HG02759 (cell line): ENCODE measurements around the gene MRO.
A peak's percentile ranks its signal among the peaks of the same experiment; 100 is the strongest.
"Not testable (repeated sequence)": the region's sequence is repeated elsewhere in the genome, so short reads cannot be mapped to it uniquely, and the experiment has no call there.

ENCODE experiments used
- ATAC-seq: cut with Tn5 transposase; IDR thresholded peaks from one replicate; pipeline ENCODE4 v1.9.1; 2021; ENCODE audit warnings: mild to moderate bottlenecking, moderate library complexity; ENCODE audit not compliant: unreplicated experiment

Gene MRO

DNA sequence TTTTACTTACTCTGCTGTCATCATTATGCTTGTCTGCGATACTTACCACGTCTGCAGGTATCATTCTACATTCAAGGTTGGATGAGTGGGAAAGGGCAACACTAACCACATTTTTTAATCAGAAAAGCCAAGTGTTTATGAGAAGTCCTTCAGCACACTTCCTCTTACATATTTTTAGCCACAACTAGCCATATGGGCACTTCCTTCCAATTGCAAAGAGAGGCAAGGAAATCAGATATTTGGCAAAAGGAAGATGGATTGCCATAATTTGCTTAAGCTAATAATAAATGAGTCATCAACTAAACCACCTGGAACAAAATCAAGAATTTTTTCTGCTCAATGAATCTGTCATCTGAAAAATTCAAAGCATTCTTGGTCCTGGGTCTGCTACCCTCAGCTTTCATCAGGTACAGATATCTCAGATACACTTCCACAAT is 16.7 kb upstream of the MRO start:
- no peak for ATAC-seq

DNA sequence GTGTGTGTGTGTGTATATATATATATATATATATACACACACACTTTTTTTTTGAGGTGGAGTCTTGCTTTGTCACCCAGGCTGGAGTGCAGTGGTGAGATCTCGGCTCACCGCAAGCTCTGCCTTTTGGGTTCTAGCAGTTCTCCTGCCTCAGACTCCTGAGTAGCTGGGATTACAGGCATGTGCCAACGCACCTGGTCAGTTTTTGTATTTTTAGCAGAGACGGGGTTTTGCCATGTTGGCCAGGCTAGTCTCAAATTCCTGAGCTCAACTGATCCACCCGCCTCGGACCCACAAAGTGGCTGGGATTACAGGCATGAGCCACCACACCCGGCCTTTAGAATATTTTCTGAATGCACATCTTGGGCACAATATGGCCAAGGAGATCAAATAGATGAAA is 13.7 kb upstream of the MRO start:
- ATAC-seq, result not testable (repeated sequence)

DNA sequence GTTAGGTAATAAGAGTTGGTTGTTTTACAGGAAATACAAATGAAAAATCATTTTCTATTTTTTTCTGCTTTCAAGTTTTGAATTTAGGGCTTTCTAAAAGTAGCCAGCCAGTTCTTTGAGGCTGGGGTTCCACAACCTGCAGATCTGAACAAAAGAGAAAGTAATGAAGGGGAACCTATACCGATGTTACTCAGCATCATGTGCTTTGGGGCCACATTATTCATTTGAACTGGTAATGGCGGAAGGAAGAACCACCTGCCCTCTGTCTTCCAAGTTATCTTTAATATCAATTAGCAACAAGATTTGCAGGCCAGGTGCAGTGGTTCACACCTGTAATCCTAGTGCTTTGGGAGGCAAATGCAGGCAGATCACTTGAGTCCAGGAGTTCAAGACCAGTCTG is 12.9 kb upstream of the MRO start:
- peak; percentile 77 for ATAC-seq

DNA sequence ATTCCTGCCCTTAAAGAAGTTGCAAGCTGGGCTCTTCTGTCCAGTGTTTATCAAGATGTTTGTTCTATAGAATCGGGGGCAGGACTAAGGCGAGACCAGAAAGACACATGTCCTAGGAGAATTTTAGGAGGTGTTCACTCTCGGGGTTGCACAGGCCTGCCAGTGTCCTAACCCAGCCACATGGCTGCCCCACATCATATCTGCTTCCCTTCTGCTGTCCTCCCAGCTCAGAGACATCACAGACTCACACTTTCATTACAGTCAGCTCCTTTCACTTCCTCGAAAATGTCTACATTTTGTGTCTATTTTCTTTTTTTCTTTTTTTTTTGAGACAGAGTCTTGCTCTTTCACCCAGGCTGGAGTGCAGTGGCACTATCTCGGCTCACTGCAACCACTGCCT is 10.7 kb upstream of the MRO start:
- ATAC-seq, result peak; percentile 38

DNA sequence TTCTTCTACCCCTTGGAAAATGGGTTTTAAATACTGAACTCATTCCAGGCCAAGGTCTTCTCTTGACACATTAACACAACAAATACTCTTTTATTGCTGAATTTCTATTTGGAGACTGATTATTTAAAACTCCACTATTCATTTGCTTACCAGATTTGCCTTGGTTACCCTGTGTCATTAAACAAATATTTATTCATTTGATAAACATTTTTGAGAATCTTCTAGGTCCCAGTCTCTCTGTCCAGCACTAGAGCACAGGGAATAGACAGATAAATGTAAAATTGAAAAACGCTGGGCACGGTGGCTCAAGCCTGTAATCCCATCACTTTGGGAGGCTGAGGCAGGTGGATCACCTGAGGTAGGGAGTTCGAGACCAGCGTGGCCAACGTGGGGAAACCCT is 9.8 kb upstream of the MRO start:
- no peak for ATAC-seq

DNA sequence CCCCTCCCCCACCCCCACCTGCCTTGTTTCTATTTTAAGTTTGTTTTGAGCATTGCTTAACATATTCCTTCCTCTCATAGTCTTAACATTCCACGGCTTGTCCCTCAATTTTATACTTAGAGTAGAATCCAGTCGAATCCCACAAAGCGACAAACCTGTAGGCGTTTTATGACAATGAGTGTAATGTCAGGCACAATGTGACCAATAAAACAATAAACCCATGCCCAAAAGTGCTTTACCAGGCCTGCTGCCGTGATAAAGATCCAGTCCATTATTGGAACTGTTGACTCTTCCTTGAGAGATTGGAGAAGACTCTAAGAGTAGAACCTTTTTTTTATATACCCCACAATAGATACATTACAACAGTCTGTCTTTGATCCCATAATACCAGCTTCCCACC is 6.2 kb upstream of the MRO start:
- no peak for ATAC-seq

DNA sequence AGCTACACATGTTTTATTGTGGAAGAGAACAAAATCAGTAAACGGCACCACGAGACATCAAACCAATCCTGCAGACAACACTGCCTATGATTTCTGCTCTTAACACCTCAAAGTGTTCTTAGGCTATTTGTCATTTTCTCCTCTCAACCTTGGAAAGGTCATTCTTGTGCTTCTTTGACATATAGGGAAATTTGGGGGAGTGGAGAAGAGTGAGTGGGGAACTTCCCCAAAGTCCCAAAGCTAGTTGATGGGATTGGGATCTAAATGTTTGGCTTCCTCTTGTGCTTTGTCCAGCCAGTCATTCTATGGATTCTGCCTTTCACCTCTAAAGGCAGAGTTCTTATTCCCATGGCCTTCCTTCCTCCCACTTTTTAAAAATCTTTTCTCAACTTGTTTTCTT is 5.8 kb upstream of the MRO start:
- ATAC-seq, result no peak

DNA sequence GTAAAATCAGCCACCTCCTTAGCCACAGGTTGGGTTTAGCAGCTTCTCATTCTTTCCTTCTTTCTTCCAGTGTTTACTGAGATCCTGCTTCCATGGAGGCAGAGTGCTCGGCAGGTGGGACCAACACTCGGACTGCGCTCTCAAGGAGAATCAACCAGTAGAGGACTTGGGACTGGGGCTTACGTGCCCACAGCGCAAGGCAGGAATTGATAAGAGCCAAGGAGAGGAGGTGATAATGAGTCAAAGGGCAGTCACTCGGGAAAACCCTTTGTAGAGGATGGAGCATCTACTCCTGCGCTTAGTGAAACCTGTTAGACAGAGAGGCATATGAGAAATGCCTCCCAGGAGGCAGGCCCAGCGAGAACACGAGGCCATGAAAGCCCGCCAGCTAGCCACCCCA is 2.9 kb upstream of the MRO start:
- ATAC-seq, result no peak

DNA sequence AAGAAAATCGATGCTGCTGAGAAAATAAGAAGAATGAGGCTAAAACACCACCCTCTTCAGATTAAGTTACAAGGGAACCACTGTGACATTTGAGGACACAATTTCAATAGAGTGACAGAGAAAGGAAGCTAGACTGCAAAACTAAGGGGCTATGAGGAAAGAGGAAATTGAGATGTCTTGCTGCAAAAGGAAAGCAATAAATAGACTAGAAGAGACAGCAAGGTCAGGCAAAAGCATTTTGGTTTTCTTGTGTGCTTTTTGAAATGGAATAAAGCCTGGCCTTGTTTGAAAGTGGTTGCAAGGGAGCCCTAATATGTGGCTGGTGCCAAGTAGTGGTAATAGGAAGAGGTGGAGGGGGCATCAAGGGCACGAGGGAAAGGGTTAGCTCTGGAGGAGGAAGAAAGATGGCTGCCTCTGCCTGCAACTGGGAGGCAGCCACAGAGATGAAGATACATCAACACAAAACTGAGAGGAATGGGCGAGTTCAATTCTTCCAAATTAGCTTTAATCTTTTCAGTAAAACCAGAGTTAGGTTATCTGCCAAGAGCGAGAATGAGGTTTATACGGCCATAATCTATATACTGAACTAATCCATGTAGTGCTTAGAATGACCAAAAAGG is 1.2 kb upstream of the MRO start:
- ATAC-seq, result no peak

DNA sequence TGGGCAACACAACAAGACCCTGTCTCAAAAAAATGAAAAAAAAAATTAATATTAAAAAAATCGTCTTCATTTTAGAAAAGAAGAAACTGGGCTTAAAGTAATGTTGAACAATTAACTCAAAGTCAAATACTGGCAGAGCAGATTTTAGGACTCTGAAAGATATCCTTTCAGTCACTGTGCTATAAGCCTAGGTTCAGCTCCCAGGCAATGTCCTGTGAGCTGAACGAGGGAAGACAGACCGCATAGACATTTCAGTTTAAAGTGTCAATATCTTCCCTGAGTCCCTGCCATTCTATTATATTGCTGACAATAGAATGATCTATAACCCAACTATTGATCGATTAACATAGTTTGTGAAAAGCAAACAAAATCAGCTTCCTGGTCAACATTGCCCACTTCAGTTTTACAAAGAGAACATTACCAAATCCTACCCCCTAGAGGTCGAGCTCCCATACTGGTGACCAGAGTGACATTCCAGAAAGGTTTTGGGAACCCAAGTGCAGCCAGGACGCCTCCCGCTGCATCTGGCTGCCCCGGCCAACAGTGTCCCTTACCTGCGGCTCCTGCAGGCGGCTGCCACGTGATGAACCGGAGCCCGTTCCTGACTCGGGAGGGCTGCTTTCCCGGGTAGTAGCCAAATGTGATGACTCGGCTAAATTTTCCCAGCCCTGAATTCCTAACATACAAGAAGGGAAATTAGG is 639 bp downstream of the MRO start:
- no peak for ATAC-seq

DNA sequence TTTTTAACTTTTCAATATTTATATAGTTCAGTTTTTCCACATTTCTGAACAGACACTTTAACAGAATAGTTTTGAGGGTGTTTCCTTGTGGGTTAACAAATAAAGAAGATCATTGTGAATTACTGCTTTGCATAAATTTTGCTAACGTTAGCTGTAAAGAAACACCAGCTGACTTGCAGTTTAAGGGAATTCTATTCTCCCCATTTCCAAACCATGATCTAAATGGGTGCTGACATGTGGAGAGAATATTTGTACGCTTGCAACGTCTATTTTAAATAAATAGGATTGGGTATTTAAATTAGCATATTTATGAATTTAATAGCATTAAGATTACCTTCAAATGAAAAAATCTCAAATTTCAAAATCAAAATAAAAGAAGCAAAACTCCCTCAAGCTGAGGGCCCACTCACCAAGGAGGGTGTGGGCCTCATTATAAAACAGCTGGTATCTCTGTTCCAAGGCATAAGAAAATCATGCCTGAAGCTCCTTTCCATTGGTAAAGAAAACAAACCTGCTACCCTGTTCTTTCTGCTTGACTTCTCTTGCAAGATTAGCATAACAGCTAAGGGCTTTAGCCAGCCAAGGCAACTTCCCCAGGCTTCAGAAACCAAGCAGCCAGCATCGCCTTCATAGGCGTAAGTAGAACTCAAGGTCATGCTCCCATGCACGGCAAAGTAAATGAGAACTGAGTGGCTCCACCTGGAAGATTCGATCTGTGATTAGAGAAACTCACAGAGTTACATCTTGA is 3.2 kb downstream of the MRO start:
- no peak for ATAC-seq

DNA sequence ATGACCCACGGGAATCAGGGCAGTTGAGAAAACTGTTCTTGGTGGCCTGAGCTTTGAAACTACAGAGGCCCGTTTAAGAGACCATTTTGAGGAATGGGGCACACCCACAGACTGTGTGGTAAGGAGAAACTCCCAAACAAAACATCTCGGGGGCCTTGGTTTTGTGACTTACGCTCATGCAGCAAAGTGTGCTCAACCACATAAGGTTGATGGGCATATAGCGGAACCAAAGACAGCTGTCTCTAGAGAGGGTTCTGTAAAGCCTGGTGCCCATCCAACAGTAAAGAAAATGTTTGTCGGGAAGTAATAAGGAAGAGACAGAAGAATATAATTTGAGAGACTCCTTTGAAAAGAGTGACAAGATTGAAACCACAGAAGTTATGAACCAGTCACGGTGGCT is 5.4 kb downstream of the MRO start:
- ATAC-seq, result no peak

DNA sequence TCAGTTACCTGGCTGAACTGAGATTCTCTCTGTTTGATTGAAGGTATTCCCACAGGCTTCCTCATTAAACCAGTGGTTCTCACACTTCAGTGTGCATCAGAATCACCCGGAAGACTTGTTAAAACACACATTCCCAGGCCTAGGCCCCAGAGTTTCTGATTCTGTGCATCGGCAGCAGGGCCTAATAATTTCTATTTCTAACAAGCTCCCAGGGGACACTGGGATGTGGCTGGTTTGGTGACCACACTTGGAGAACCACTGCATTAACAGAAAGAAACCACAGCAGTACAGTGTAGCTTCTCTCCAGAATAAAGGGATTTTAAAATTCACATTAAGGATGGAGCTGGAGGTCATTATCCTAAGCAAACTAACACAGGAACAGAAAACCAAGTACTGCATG is 6.5 kb downstream of the MRO start:
- ATAC-seq, result no peak

DNA sequence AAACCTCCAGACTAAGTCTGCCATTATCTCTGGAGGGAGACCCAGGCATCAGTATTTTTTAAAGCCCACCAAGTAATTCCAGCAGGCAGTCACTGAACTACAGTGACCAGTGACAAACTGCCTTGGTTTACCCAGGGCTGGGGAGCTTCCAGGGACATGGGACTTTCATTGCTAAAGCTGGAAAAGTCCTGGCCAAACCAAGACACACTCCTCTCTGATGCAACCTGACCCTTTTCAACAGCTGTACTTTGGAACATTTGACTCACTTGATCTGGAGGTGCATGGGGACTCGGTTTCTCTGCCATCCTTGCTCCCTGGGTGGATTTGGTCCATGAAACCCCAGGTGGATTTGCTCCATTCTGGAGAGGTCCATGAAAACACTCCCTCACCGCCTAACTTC is 7.0 kb downstream of the MRO start:
- no peak for ATAC-seq

DNA sequence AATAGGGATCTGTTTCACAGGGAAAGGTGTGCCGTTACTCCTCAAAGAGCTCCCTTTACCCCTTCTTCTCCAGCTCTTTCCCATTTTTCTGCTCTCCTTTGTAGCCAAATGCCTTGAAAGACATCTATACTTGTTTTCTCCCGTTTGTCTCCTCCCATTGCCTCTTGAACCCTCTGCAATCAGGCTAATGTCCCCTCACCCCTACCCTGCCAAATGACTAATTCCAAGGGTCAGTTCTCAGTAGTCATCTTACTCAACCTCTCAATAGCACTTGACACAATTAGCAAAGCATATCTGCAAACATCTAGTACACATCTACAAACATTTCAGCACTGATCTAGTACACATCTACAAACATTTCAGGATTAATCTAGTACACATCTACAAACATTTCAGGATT is 12.6 kb downstream of the MRO start:
- ATAC-seq, result no peak

DNA sequence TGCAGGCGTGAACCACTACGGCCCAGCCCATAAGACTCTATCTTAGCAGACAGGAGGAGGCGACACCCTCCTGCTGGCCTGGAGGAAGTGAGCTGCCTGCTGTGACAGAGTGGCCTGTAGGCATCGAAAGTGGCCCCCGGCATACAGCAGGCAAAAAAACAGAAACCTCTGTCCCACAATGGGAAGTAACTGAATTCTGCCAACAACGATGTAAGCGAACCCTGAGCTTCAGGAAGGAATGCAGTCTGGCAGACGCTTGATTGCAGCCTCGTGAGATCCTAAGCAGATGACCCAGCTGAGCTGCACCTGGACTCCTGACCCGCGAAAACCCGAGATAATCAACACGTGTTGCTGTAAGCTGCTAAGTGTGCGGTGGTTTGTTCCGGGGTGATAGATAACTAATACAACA is 13.6 kb downstream of the MRO start:
- no peak for ATAC-seq

DNA sequence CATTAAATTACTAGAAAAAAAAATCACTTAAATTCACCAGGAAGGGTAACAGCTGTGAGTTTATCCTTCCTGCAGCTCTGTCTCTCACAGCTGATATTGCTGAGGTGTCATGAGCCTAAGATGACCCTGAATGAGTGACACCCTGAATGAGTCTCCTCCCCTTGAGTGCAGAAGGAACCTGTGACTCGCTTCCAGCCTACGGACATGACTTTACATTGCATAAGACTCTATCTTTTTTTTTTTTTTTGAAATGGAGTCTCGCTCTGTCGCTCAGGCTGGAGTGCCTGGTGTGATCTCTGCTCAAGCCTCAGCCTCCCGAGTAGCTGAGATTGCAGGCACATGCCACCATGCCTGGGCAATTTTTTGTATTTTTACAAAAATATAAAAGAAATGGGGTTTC is 14.1 kb downstream of the MRO start:
- no peak for ATAC-seq

DNA sequence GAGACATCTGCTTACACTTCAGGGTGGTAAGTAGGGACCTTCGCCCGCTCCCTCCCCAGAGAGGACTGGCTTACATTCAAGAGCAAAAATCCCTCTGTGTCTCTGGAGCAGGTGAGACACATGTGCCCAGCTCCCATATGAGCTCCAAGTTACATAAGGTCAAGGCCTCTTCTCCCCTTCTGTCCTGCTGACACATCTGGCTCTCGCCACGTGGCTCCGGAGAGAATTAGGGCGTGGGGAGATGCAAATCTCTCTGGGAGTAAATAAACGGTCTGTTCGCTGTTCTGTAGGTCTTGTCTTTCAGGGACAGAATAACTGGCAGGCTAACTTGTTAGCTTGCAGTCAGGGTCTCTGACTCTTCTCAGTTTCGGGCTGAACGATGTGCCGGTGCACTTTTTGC is 16.2 kb downstream of the MRO start:
- ATAC-seq, result no peak

DNA sequence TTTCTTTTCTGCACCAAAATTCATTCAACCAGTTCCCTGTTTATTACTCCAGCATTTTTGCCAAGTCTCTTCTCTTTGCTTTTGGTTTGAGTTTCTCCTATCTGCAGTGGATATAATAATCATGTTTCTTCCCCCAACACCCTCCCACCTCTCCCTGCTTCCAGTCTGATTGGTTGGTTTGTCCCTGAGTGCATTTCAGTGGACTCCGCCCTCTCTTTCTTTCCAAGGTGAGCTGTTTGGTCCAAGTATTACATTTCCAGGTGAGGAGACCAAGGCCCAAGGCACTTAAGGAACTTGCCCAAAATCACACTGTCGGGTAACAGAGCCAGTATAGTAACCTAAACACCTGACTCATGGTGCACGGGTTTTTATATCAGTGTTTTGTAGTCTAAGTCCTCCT is 17.7 kb downstream of the MRO start:
- ATAC-seq, result no peak

DNA sequence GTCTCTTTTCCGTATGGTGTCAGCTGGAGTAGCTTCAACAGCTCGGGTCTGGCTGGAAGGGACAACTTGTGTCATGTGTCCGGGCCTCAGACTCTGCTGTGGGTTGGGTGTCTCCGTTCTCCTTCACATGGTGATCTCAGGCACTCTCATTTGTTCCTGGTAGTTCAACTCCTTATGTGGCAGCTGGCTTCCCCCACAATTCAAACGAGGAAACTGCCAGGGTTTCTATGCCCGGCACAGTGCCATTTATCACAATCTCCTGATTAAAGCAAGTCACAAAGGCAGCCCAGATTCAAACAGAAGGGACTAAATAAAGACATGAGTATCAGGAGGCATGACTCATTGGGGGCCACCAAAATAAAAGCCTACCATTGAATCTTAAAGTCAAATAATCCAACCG is 22.7 kb downstream of the MRO start:
- ATAC-seq, result no peak

DNA sequence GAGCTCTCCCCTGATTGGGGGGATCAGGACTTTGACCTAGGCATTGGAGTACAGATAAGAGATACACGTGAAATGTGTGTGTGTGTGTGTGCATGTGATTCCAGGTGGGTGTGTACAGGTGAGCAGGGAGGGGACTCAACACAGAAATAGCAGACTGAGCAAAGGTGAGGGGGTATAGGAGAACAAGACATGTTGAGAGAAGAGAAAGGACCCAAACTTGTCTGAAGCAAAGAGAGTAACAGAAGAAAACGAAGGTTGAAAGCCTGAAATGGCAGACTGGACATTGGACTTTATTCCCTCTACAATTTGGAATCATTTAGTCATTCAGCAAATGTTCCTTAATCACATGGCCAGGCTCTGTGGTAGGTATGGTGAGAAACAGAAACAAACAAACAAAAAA is 23.3 kb downstream of the MRO start:
- no peak for ATAC-seq
